ENCODE data around the gene GXYLT1.
A peak's percentile ranks its signal among the peaks of the same experiment; 100 is the strongest.

Gene GXYLT1

DNA sequence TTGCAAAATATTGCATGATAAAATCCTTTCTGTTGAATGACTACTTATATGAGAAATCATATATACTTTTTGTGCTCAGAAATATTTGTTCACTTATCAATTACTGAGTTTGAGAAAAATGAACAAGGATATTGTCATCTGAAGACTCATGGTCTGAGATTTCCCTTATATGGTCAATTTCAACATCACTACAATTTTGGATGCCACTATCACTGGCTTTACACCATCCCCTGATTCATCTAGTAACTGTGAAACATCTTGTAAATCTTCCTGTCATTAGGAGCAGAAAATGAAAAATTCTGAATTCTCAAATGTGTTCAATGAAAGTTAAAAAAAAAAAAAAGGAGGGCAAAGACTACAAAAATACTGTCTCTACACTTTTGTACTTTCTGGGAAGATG, 21.8 kb upstream of the GXYLT1 start:
- Histone ChIP-seq H3K9ac (ENCODE audit: low read depth, low read length) (no peak overlapping the region), H3K9me3 (ENCODE audit: control insufficient read depth, insufficient read depth, low read length) (no peaks in the 10 kb centered on the region), H3K36me3 (ENCODE audit: insufficient read depth, low read length) (no peaks in the 10 kb centered on the region), H3K4me1 (ENCODE audit: insufficient read depth, low read length) (no peaks in the 10 kb centered on the region)

DNA sequence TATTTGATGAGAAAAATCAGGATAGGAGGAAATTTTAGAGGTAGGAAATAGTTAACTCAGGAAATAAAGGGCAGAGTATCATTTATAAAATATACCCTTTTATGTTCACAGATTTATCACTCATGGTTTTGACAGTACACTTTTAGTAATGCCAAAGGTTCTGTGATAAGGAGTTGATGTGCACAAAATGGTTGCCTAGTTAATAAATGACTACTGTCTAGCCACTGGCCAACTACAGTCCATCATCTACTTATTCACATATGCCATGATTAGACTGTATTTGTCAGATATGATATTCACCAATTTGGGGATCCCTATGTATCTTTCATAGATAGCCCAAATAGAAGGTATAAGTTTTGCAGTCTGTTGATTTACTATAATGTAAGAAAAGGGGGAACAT, 19.2 kb upstream of the GXYLT1 start:
- no peak overlapping the region for H3K9ac ChIP-seq (ENCODE audit: low read depth, low read length)
- H3K4me1 ChIP-seq (ENCODE audit: insufficient read depth, low read length): no peaks in the 10 kb centered on the region
- no peaks in the 10 kb centered on the region for H3K36me3 ChIP-seq (ENCODE audit: insufficient read depth, low read length)
- H3K9me3 ChIP-seq (ENCODE audit: control insufficient read depth, insufficient read depth, low read length): no peaks in the 10 kb centered on the region

DNA sequence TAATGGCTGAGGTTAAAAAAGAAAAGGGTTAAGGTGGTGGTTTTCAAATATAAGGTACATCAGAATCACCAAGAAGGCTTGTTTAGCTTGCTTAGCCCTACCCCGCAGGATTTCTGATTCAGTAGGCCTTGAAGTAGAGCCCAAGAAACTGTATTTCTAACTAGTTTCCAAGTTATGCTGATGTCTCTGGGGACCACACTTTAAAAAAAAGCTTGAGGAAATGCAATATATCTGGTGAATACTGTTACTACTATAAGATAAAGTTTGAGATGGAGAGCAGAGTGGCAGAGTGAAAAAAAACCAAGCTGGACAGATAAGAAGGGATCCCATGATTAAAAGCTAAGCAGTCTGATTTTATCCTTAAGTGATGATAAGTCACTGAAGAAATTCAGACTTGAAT, 18.3 kb upstream of the GXYLT1 start:
- H3K9ac ChIP-seq (ENCODE audit: low read depth, low read length): no peak overlapping the region
- H3K36me3 ChIP-seq (ENCODE audit: insufficient read depth, low read length): no peaks in the 10 kb centered on the region
- no peaks in the 10 kb centered on the region for H3K9me3 ChIP-seq (ENCODE audit: control insufficient read depth, insufficient read depth, low read length)
- no peaks in the 10 kb centered on the region for H3K4me1 ChIP-seq (ENCODE audit: insufficient read depth, low read length)

DNA sequence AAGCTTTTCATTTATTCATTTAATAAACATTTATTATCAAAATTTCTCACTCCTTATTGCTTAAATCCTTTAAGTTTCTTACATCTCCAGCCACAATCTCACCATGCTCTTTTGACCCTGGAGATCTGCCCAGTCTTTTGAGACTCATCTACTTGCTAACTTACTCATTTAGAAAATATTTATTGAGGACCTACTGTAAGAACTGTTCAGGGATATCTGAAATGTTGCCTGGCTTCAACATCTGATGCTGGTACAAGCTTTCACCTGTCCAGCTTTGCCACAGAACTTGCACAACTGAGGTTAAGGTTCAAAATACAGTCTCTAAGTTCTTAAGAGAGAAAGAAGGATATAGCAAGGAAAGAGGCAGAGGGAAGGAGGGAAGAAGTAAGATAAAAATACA, 17.5 kb upstream of the GXYLT1 start:
- Histone ChIP-seq H3K36me3 (ENCODE audit: insufficient read depth, low read length) (no peaks in the 10 kb centered on the region), H3K9ac (ENCODE audit: low read depth, low read length) (no peak overlapping the region), H3K9me3 (ENCODE audit: control insufficient read depth, insufficient read depth, low read length) (no peaks in the 10 kb centered on the region), H3K4me1 (ENCODE audit: insufficient read depth, low read length) (no peaks in the 10 kb centered on the region)

DNA sequence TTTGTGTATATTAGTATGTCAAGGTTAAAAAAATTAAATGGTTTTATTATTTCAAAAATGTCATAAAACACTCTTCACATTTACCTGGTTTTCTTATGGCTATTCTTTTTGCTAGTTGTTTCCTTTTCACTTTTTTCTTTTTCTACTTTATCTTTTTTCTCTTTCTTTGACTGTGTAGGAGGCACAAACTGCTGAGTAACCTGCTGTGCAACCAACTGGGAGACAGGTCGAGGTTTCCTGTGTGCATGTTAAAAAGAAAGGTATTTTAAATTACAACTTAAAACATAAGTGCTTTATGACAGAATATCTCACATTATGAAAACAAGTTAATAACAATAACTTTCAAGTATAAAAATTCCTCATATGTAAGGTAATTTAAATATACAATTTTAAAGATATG, 16.9 kb upstream of the GXYLT1 start:
- Histone ChIP-seq H3K9me3 (ENCODE audit: control insufficient read depth, insufficient read depth, low read length) (no peaks in the 10 kb centered on the region), H3K36me3 (ENCODE audit: insufficient read depth, low read length) (no peaks in the 10 kb centered on the region), H3K4me1 (ENCODE audit: insufficient read depth, low read length) (no peaks in the 10 kb centered on the region), H3K9ac (ENCODE audit: low read depth, low read length) (no peak overlapping the region)

DNA sequence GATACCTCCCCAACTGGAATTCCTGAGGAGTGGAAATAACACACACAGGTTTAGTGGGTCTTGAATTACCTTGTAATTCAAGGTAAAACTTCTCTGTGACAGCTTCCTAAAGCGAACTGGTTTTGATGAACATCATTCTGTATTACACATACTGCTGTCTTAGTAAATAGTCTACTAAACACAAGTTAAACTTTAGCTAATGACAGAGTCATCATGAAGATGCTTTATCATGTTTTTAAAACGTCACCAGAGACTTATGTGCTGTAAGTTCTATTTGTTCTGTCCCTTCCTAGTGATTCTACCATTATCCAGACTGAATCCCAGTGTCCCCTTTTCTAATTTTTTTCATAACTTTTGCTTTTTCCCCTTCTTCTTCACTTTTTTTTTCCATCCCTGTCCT, 11.6 kb upstream of the GXYLT1 start:
- Histone ChIP-seq H3K4me1 (ENCODE audit: insufficient read depth, low read length) (no peaks in the 10 kb centered on the region), H3K9ac (ENCODE audit: low read depth, low read length) (no peak overlapping the region), H3K36me3 (ENCODE audit: insufficient read depth, low read length) (no peaks in the 10 kb centered on the region), H3K9me3 (ENCODE audit: control insufficient read depth, insufficient read depth, low read length) (no peaks in the 10 kb centered on the region)

DNA sequence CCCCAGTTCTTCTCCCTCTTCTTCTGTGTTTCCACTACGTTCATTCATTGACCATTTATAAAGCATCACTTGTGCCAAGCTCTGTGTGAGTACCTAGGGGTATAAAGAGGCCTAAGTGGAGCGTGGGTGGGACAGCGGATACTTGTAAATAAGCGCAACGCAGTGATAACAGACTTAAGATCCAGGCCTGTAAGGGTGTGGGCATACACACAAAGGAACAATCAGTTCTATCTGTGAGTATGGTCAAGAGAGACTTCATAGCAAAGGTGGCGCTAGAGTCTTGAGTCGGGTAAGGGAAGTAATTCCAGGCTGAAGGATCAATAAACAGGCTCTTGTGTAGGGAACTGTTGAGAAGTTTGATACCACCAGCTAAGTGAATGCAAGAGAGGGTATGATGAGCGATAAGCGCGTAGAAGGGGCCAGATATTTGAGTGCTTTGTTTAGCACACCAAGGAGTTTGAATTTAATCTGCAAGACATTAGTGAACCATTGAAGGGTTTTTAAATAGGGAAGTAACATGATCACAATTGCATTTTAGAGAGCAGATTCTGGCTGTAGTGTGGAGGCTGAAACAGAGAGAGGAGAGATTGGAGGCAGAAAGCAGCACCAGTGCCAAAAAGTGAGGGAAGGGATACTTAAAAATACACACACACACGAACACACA, 1.0 kb upstream of the GXYLT1 start:
- Histone ChIP-seq H3K9ac (ENCODE audit: low read depth, low read length) (peak overlapping the region; percentile 84; the same call in 1 of the 2 replicates), H3K9me3 (ENCODE audit: control insufficient read depth, insufficient read depth, low read length) (no peaks in the 10 kb centered on the region), H3K4me1 (ENCODE audit: insufficient read depth, low read length) (peaks cover 8% of the 10 kb centered on the region), H3K36me3 (ENCODE audit: insufficient read depth, low read length) (no peaks in the 10 kb centered on the region)

DNA sequence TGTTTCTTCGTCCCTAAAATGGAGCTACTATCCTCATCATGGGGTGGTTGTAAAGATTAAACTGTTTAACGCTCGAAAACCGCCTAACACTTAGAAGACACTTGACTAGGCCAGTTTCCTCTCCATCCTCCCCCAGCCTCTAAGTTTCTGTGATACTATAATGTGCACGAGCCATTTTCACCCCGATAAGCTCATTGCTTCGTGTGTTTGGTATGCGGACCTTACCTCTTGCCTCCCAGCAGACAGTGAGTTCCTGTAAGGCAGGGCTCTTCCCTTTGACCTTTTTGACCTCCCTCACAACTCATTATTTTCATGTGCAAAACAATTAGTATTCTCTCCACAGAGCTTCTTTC, 499 bp upstream of the GXYLT1 start:
- H3K4me1 ChIP-seq (ENCODE audit: insufficient read depth, low read length): peaks cover 8% of the 10 kb centered on the region
- peak overlapping the region; percentile 84 for H3K9ac ChIP-seq (ENCODE audit: low read depth, low read length)
- no peaks in the 10 kb centered on the region for H3K9me3 ChIP-seq (ENCODE audit: control insufficient read depth, insufficient read depth, low read length)
- no peaks in the 10 kb centered on the region for H3K36me3 ChIP-seq (ENCODE audit: insufficient read depth, low read length)

DNA sequence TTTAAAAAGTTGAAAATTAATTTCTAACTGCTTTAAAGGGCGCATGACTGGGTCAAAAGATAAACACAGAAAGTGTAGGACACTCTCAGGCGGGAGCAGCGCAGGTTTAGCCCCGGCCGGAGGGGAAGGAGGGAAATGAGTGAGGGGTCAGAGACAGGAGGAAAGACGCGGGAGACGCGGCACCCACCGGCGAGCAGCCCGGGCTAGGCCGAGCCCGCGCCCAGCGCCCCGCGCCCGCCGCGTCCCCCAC, 591 bp downstream of the GXYLT1 start:
- Histone ChIP-seq H3K36me3 (ENCODE audit: insufficient read depth, low read length) (no peaks in the 10 kb centered on the region), H3K9ac (ENCODE audit: low read depth, low read length) (peak overlapping the region; percentile 84), H3K4me1 (ENCODE audit: insufficient read depth, low read length) (peaks cover 8% of the 10 kb centered on the region), H3K9me3 (ENCODE audit: control insufficient read depth, insufficient read depth, low read length) (no peaks in the 10 kb centered on the region)

DNA sequence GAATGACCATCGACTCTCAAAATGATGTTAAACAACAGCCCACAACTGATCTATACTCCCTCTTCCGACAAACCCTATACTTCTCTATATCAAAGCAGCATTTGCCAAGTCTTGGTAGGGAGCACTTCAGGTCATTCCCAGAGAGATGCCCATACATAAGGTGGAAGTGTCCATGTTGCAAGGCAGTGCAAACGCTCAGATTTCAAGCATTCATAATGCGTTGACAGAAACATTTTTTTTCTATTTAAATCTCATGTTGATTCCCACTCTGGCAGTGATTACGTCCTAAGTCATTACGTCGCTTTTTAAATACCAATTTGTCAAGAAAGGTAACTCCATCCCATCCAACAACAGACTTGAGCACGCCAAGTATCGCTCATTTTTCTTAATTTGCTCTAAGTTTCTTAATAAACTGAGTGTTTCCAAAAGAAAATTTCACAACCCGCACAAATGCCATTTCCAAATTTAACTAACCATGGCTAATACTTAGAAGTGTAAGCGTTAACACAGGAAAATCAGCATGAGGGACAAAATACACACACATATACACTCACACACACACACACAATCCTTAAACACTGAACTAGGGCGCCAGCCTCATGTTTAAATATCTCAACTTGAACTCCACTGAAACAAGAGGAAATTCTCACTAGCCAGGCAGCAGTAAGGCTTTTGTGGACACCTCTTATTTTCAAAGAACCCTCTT, 1.1 kb downstream of the GXYLT1 start:
- H3K36me3 ChIP-seq (ENCODE audit: insufficient read depth, low read length): no peaks in the 10 kb centered on the region
- peak overlapping the region; percentile 84 for H3K9ac ChIP-seq (ENCODE audit: low read depth, low read length)
- no peaks in the 10 kb centered on the region for H3K9me3 ChIP-seq (ENCODE audit: control insufficient read depth, insufficient read depth, low read length)
- peaks cover 8% of the 10 kb centered on the region for H3K4me1 ChIP-seq (ENCODE audit: insufficient read depth, low read length)

DNA sequence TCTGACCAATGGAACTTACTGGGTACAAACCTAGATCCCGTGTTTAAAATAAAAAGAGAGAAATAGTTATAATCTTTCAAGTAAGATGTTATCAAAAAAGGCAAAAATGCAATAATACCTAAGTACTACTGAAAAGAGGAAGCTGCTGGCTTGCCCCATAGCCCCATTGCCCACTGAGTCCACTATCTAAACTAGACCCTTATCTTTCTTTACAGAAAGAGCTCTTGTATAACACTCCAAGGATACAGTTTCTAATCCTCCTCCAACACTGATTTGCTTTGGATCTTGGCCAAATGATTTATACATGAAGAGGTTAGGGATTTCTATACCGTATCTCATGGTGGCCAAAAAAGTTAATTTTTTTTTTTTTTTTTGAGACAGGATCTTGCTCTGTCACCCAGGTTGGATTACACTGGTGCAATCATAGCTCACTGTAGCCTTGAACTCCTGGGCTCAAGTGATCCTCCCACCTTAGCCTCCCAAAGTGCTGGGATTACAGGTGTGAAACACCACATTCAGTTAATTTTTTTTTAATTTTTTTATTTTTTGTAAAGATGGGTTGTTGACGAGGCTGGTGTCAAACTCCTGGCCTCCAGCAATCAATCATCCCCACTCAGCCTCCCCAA, 2.6 kb downstream of the GXYLT1 start:
- Histone ChIP-seq H3K9ac (ENCODE audit: low read depth, low read length) (no peak overlapping the region), H3K36me3 (ENCODE audit: insufficient read depth, low read length) (no peaks in the 10 kb centered on the region), H3K4me1 (ENCODE audit: insufficient read depth, low read length) (peaks cover 8% of the 10 kb centered on the region), H3K9me3 (ENCODE audit: control insufficient read depth, insufficient read depth, low read length) (no peaks in the 10 kb centered on the region)

DNA sequence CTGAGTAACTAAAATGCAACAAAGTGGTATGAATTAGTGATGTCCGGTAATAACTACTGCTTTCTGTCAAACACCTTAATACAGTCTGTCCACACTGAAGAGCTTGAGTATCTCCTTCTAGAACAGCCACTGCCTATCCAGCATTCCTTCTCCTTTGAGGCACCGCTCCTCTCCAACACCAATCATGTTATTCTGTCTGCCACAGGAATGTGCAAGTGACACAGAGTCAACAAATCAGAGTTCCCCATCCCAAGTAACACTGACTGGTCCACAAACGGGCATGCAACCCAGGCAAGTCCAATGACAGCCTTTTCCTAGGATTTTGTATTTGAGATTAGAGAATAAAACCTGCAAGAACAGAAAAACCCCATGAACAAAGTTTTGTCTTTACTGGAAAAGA, 3.8 kb downstream of the GXYLT1 start:
- Histone ChIP-seq H3K4me1 (ENCODE audit: insufficient read depth, low read length) (peaks cover 6% of the 10 kb centered on the region), H3K36me3 (ENCODE audit: insufficient read depth, low read length) (no peaks in the 10 kb centered on the region), H3K9me3 (ENCODE audit: control insufficient read depth, insufficient read depth, low read length) (no peaks in the 10 kb centered on the region), H3K9ac (ENCODE audit: low read depth, low read length) (no peak overlapping the region)

DNA sequence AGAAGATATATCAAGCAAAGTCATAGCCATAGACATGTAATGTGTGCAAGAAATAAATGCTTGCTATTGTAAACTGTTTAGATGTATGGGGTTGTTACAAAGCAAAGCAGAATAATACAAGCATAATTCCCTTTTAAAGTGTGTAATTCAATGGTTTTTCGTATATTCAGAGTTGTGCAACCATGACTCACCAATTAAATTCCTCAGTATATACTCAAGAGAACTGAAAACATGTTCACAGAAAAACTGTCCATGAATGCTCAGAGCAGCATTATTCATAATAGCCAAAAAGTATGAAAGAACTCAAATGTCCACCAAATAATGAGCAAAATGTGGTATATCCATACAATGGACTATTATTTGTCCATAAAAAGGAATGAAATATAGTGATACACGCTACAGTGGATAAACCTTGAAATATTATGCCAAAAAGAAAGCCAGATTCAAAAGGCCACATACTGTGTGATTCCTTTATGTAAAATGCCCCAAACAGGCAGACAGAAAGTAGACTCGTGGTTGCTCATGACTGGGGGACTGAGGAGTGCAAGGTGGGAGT, 9.3 kb downstream of the GXYLT1 start:
- Histone ChIP-seq H3K4me1 (ENCODE audit: insufficient read depth, low read length) (no peaks in the 10 kb centered on the region), H3K9ac (ENCODE audit: low read depth, low read length) (no peak overlapping the region), H3K36me3 (ENCODE audit: insufficient read depth, low read length) (no peaks in the 10 kb centered on the region), H3K9me3 (ENCODE audit: control insufficient read depth, insufficient read depth, low read length) (no peaks in the 10 kb centered on the region)

DNA sequence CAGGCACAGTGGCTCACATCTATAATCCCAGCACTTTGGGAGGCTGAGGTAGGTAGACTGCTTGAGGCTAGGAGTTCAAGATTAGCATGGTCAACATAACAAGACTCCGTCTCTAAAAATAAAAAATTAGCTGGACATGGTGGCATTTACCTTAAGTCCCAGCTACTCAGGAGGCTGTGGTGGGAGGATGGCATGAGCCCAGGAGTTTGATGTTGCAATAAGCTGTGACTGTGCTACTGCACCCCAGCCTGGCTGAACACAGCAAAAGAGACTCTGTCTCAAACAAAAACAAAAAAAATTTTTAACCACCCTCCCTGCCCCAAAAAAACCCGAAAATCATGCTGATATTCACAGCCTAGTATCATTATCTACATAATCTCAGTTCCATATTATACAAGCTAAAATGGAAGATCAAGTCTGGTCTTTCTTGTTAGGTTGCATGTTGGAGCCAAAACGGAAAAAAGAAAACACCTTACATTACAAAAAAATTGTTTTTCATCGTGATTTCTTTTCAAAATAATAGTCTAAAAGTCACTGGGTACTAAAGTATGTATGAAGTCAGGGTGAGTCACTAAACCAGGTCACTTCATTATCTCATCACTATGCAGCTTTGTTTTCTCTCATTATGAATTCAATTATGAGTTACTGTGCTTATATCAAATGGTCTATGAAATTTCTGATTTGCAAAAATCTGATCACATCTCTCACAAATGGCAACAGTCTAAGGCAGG, 13.8 kb downstream of the GXYLT1 start:
- no peak overlapping the region for H3K9ac ChIP-seq (ENCODE audit: low read depth, low read length)
- peaks cover 3% of the 10 kb centered on the region; the same call in 1 of the 2 replicates for H3K4me1 ChIP-seq (ENCODE audit: insufficient read depth, low read length)
- no peaks in the 10 kb centered on the region for H3K36me3 ChIP-seq (ENCODE audit: insufficient read depth, low read length)
- no peaks in the 10 kb centered on the region for H3K9me3 ChIP-seq (ENCODE audit: control insufficient read depth, insufficient read depth, low read length)
